NCI-H1417 (cell line): Measurements from ENCODE around the gene GALNT14.
"Not testable (repeated sequence)": the region's sequence is repeated elsewhere in the genome, so short reads cannot be mapped to it uniquely, and the experiment has no call there.

Source experiments
- DNase-seq, 3 experiments: peaks; one replicate each; lab custom pipeline; 2025; lab: John Stamatoyannopoulos, UW

GALNT14 gene, protein sequence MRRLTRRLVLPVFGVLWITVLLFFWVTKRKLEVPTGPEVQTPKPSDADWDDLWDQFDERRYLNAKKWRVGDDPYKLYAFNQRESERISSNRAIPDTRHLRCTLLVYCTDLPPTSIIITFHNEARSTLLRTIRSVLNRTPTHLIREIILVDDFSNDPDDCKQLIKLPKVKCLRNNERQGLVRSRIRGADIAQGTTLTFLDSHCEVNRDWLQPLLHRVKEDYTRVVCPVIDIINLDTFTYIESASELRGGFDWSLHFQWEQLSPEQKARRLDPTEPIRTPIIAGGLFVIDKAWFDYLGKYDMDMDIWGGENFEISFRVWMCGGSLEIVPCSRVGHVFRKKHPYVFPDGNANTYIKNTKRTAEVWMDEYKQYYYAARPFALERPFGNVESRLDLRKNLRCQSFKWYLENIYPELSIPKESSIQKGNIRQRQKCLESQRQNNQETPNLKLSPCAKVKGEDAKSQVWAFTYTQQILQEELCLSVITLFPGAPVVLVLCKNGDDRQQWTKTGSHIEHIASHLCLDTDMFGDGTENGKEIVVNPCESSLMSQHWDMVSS

DNA sequence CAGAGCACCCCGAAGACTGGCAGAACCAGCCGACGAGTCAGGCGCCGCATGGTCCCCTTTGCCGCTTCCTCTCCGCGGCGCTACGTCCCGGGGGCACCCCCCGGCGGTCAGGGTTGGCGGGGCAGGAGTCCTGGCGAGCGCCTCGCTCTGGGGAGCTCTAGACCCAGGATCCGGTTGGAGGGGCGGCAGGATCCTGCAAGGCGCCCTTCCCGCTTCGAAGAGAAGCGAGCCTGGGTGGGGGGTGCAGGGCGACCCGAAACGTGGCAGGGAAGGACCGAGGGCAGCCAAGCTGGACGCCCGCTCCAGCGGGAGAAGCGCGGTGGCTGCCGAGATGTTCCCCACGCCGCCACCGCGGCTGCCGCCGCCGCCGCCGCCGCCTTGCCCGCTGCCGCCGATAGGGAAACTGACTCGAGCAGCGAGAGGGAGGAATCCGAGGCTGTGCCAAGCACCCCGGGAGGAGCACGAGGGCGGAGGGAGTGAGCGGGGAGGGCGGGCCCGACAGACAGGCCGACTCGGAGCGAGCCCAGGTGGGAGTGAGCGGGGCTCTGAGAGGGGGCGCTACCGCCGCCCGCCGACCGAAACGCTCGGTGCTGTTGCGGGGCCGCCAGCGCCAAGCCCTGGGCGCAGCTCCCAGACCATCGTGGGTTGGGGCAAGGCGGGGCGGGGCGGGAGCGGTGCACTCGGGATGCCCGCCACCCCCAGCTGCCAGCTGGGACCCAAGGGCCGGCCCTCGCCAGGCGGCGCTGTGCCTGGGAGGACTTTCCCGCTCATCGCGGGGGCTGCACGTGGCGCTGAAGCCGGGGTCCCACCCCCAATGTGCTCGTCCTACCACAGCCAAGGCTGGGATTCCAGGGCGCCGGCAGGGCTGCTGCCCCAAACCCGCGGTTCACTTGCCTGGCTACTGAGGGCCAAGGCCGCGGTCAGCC, at the start of gene GALNT14:
TSS of gene GALNT14 (minus strand) at position 404 of the 926 bp plus-strand sequence. CDS start at position 50, 354 bp downstream.
- DNase-seq, result peak; percentile 14 to 87 (median 83)

DNA sequence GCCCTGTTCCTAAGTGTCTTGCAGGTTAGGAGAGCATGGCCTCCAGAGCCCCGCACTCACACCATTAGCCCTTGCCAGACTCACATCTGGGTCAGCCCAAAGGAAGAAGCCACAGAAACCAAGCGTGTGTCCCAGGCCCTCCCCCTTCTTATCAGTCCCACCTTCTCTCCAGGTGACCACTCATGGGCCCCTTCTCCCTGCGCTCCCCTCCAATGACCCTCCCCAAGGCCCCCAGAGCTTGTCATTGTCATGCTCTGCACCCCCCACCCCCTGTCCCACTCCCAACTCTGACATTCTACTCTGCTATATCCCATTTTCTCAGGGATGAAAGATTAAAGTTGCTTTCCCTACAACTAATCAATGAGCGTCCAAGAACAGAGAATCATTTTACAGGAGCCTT, 48.9 kb upstream of the GALNT14 start:
- DNase-seq, result no peak

DNA sequence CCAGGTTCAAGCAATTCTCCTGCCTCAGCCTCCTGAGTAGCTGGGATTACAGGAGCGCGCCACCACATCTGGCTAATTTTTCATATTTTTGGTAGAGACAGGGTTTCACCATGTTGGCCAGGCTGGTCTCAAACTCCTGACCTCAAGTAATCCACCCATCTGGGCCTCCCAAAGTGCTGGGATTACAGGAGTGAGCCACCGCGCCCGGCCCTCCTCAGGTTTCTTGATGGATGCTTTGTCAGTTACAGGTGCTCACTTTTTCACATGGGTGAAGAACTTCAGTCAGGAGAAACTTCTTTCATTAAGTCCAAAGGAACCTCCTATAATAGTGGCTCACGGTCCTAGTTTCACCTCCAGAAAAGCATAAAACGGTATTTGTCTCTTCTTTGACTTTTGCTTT, 45.7 kb upstream of the GALNT14 start:
- DNase-seq, result not testable (repeated sequence)

DNA sequence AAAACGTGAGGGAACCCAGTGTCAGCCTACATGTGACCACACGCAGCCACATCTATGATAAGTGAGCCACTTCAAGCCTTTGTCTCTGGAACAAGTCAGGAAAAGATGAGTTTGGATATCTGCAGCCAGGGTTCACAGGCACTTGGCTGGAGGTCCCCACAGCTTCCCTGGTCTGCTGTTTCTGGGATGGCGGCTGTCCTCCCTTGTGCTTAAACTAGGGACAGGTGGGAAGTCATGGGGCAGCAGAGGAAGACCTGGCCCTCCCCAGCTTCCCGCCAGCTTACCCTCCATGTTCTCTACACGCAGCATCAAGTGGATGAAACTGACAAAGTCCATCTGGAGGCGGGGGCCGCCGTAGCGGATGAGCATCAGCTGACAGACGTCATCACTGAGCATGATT, 38.5 kb upstream of the GALNT14 start:
- DNase-seq, result no peak

DNA sequence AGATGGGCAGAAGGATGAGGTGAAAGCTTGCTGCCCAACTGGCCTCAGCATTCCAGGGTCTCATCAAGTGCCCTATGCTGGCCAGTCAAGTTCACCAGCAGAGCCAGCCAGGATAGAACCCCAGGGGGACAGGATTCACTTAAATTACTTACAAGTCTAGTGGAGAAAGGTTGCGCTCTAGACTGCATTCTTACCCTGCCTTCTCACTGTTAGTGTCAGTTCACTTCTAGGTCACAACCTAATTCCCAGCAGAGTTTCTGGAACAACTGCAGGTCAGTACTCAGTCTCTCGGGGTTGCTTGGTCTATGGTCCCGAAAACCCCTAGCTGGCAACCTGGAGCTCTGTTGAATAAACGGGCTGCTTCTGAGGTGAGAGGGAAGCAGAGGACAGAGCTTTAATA, 32.9 kb upstream of the GALNT14 start:
- no peak for DNase-seq

DNA sequence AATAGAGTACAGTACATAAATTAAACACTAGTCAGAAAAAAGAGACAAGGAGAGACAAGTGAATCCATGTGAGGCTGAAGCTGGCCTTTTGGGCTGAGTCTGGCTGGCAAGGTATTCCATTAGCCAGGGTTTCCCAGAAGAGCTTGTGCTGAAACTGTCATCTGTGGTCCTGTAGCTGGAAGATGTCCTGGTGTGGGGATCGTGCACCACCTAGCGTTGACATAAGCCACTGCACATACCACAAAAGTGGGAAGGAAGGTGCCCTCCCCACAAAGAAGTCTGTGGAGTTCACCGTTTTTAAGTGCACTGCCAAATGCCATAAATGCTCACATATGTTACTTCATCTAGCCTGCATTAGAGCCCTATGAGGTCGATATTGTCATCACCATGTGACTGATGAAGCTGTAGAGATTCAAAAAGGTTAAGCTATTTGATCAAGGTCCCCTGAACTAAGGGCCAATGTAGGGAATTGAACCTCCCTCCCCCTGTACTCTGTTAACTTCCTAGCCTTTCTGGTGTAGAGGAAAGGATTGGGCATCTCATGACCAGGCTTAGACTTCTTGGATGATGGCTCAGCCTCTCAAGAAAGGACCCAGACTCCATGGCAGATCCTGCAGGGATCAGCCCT, 31.9 kb upstream of the GALNT14 start:
- peak; percentile 62 to 88 (median 64) for DNase-seq

DNA sequence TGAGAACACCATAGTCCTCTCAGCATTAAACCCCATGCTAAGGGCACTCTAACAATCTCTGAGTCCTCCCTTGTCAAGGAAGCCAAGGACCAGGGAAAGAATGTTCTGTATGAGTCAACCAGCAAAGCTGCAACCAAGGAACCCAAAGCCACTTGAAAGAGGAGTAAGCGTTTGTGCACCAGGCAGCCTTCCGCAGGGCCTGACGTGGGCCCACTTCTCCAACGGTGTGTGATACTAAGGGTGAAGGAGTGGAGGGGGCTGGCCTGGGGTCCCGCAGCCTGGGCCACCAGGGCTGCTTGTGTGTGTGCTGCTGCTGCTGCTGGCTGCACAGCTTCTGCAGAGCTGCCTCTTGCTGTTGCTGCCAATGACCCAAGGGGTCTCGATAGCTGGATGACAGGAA, 30.1 kb upstream of the GALNT14 start:
- DNase-seq, result no peak

DNA sequence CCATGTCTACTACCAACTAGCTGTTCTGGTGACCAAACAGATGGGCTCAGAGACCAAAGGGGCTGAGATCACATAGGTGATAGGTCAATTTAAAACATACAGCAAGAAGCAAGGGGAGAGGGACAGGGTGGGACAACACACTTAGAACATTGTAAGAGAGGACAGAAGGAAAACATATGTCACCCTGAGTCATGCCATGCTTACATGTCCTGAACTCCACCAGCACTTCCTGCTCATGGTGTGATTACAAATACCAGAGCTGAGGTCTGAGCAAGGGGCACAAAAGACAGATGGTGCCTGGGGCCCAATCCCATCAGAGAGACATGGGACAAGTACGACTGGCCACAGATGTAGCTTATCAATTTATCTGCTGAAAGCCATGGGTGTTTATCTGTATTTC, 28.7 kb upstream of the GALNT14 start:
- no peak for DNase-seq

DNA sequence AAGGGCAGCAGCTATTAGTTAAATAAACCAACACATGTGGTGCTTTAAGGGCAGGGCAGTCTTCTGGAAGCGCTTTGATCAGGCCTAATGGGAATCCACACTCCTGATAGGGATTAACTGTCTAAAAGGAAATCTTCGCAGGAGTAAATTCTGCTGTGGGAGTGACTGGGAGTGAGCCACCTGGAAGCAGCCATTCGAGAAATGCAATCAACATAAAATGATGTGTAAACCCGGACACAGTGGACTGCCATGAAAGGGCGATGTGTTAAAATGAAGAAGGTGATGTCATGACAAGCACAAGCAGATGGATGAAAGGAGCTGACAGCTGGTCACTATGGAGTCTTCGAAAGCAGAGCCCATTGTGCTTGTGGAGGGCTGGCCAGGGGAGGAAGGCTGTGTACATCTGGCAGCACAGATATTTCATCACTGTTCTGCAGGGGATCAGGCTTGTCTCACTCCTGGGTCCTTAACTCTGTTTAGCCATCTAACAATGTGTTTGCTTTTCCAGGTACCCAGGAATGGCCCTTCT, 24.8 kb upstream of the GALNT14 start:
- DNase-seq, result peak in 1 of 3 experiments; percentile 39

DNA sequence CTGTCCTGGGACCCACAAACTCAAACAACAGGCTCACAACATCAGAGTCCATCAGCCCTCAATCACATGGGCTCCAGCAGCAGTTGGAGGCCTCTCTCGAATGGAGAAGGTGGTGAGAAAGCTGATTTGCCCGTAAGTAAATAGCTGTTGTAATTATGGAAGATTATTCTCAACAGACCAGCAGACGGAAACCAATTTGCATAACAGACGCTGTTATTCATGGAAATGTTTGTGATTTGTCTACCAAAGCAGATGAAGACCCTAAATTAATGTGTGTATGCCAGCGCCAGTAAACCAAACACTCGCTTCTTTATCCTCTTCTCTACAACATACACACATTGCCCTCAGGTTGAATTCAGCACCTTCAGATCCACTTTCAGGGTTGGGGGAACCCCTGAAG, 23.4 kb upstream of the GALNT14 start:
- no peak for DNase-seq

DNA sequence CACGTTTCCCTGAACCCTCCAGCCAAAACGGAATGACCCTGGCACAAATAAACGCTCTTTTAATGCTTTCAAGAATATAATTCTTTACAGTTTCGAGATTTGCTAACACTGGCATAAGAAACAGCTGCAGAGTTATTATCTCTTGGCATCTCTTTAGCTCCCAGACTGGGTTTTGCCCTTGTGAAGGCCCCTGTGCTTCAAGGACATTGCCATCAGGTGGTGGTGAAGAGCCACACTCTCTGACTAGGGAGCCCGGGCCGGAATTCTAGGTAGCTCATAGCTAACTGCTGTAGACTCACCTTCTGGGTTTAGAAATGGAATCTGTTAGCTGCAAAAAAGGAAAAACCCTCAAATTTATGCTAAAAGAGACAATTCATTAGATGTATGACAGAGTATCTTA, 13.3 kb upstream of the GALNT14 start:
- no peak for DNase-seq

DNA sequence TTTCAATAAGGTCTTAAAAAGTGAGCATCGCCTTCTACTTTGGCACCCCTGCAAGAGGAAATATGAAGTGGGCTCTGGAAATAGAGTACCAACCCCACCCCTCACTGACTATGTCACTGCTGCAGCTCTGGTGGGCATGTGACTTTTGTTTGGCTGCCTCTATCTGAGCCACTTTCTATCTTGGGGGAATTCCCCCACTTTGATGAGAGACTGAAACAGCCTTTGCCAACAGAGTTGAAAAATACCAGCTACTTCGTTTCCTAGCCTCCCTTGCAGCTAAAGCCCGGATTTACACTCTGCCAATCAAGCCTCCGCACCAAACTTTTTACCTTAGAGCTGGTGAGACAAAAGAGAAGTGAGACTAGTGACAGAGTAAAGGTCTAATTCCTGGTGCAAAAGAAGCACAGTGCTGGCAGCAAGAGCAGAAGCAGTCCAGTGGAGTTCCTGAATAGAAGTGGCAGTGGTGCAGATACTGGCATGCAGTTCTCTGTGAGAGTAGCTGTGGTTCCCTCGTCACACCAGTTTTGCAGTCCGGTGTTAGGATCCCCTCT, 12.0 kb upstream of the GALNT14 start:
- DNase-seq, result no peak

DNA sequence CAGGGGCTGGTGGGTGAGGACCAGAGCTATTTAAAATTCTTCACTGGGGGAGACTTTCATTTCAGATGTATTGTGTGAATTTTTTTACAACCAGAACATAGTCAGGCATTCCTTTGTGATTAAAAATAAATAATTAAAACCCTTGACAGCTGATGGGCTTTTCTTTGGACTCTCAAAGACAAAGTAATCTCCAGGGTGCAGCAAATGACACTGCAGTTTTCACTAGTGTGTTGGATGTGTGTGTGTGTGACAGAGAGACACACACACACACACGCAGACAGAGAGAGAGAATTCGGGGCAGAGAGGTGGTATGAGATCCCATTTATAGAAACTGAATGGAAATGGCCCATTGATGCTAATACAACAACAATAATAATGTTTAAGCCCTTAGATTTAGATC, 10.3 kb upstream of the GALNT14 start:
- DNase-seq, result no peak

DNA sequence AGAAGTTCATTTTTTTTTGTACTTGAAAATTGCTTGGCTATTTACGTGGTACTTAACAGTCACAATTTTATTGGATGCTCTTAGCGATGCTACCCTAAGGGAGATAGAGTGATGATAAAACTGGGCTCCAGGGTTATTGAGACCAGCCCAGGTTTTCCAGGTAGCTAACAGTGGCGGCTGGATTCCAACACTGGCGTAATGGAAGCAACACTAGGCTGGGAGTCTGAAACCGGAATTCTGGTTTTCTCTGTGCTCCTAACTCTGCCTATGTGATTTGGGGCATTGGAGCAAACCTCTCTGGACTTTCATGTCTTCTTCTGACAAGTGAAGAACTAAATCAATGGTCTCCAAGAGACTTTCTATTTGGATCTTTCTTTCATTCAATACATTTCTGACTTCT, 9.4 kb upstream of the GALNT14 start:
- no peak for DNase-seq

DNA sequence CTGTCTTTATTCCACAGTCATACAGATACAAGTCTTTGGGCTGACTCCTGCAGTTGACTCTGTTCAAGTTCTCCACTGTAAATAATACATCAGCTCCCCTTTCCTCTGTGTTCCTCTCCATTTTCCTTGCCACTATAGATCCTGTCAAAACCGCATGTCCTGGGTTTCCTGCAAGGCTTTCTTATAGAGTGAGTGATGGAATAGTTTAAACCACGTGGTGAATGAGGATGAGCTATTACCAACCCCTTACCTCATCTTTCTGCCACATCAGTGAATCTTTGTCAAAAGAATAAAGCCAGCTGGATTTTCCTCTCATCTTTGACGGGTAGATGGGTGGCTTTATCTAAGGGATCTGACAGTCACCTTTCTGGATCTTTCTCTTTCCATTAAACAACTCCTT, 3.9 kb upstream of the GALNT14 start:
- no peak for DNase-seq

DNA sequence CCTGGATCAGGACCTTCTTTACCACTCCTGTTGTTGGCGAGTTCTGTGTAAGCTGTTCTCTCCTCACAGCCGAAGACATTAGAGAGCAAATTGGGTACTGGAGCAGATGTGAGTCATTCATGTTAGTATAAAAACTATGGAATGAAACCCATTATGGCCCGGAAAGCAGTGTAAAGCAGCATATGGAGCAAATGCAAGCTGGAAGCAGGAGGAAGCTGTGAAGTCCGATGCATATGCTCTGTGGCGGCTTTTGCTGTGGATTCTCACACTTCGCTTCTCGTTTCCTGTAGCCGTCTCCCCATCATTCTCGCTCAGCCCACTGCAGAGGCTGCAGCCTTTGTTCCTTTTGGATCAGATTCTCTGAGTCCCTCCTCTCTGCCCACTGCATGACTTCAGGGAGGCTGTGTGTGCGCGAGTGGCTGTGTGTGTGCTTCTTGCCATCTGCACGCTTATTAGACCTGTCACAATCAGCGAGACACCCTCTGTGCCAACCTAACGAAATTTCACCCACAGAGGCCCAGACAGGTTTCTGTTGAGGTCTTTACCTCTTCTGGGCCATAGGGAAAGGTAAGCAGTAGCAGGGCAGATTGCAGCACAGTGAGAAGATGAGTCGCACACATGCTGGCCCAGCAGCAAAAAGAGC, 3.3 kb upstream of the GALNT14 start:
- no peak for DNase-seq

DNA sequence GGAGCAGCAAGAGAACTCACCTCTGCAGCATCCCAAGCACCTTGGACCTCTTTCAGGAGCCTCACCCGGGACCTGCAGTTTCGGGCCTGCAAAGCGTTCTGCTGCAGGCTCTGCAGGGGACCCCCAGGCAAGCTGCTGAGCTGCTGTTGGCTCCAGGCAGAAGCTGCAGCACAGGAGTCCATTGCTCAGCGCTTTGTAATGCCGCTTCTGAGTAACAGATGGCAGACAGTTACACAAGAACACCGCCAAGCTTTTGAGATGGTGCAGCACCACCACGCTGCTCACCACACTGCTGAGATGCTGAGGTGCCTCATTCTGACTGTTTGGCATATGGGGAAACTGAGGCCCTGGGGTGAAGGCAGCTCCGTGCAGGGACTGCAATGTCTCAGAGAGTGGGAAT, 1.9 kb upstream of the GALNT14 start:
- no peak for DNase-seq

DNA sequence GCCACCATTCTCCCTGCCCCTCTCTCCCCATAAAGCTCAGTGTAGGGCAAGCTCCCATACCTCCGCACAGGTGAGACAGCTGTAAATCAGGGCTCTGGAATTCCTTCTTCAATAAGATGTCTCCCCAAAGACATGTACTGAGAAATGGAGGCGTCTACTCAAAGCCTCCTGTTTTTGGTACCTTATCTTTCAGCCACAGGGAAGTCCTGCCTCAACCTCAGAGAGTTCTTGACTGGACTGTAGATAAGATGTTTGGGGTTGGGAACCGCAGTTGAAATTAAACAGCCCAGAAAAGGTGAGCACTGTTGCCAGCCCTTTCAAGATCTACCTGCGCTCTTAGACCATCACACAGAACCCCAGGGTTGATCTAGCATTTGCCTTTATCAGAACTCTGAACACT, 1.4 kb upstream of the GALNT14 start:
- no peak for DNase-seq

DNA sequence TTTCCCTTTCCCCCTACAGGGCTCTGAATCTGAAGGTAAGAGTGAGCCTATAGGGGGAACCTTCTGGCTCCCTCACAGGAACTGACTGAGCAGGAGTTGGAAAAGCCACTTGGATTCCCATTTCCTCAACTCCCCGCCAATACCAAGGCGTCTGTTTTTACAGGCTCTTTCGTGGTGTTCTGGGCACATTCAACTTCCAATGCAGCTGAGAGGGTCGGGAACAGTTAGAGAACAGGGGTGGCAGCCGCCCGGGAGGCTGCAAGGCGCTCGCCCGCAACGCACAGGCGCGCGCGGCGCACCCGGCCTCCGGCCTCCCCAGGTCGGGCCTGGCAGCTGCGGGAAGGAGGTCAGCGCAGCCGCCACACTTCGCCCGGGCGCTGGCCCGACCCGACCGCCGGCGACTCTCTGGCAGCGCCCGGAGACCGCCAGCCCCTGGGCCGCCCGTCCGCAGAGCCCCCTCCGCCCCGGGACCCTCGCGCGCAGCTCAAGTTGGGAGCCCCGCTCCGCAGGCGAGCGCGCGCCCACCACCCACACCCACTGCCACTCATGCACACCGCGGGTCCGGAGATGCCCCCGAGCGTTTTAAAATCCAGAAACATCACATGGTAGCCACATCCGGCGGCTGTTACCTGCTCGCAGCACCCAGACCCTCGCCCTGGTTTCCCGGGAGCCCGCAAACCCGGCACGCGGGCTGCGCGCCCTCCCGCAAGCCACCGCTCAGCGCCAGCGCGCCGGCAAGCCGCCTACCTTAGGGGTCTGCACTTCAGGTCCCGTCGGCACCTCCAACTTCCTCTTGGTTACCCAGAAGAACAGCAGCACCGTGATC, 816 bp downstream of the GALNT14 start:
- peak in 2 of 3 experiments; percentile 68 to 75 for DNase-seq

DNA sequence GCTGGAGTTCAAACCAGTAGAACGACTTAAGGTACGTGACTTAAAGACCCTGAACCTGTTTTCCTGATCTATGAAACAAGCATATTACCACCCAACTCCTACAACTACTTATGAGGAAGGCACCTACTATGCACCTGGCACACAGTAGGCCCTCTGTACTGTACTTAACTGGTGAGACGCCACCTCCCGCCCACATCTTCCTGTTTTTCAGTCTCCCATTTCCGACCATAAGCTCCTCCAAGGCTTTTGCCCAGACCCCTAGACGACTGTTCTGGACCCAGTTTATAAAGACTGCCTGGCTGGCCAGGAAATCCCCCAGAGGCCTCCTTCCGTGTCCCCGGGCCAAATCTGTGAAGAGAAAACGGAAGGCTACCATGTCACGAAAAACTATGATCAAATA, 1.5 kb downstream of the GALNT14 start:
- no peak for DNase-seq
